WI38 (cell line): ENCODE data around the gene C1orf115.

ENCODE experiments used
- H3K4me3 ChIP-seq: 2 replicates; pipeline ENCODE4 v1.5.1; 2011; ENCODE audit warnings: low read depth, mild to moderate bottlenecking, control low read depth, low read length
- TF ChIP-seq, protein P1 (sequence below): IDR thresholded peaks from 2 replicates; pipeline ENCODE4 v1.5.1; 2012; ENCODE audit warnings: low read depth, mild to moderate bottlenecking, control low read depth, low read length

Gene C1orf115

DNA sequence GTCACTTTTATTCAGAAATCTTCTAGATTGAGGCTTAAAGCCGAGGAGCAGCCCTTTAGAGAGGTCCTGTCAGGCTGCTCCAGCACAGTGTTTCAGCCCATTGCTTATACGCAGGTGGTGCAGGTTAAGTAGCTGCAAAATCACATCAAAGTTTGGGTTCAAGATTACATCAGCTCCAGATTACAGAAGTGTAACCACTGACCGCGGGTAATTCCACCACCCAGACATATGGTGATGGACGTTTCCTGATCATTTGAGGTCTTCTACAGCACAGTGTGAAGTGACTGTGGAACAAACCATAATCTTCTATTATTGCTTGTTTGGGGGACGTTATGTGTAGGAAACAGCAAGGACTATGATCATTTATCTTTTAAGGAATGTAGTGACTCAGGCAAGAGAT is 11.8 kb downstream of the C1orf115 start:
- TF ChIP-seq, protein P1, sequence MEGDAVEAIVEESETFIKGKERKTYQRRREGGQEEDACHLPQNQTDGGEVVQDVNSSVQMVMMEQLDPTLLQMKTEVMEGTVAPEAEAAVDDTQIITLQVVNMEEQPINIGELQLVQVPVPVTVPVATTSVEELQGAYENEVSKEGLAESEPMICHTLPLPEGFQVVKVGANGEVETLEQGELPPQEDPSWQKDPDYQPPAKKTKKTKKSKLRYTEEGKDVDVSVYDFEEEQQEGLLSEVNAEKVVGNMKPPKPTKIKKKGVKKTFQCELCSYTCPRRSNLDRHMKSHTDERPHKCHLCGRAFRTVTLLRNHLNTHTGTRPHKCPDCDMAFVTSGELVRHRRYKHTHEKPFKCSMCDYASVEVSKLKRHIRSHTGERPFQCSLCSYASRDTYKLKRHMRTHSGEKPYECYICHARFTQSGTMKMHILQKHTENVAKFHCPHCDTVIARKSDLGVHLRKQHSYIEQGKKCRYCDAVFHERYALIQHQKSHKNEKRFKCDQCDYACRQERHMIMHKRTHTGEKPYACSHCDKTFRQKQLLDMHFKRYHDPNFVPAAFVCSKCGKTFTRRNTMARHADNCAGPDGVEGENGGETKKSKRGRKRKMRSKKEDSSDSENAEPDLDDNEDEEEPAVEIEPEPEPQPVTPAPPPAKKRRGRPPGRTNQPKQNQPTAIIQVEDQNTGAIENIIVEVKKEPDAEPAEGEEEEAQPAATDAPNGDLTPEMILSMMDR: no peak
- H3K4me3 ChIP-seq: no peak overlapping the region

DNA sequence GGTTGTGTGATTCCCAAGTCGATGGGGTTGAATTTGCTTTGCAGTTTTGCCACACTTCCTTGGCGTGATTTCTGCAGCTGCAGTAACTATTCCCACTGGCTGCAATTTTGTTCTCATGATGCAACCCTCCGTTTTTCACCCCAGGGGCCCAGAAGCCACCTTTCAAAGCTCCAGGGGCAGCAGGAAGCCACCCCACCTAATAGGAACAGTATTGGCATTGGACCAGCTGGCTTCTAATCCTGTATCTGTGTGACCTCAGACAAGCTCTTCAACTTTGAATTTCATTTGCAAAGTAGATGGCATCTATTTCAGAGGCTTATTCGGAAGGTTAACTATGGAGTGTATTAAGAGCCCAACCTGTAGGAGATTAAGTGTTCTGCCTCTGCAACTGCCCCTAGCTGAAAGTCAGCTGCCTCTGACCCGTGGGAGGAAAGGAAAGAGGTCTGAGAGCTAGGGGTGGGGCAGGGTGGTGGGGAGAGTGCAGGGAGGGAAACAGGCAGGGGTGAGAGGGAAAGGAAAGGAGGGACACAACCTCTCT is 12.6 kb downstream of the C1orf115 start:
- H3K4me3 ChIP-seq: no peak overlapping the region
- TF ChIP-seq, protein P1: no peak

DNA sequence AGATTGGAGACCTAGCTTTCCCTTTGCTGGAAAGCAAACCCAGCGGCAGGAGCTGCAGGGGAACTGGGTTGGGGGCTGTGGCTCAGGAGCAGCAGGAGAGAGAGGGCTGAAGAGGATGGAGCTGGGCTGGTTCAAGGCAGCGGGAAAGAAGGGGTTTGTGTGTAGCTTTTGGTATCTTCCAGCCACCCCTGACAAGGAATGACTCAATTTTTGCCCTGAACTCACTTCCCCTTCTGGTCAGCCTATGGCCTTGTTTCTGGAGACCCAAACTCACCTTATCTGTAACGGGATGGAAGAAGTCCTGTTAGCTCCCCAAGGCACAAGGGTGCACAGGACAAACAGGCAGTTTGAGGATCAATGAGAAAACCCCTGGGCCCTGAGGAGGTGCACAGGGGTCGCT is 13.1 kb downstream of the C1orf115 start:
- TF ChIP-seq, protein P1: no peak
- no peak overlapping the region for H3K4me3 ChIP-seq

DNA sequence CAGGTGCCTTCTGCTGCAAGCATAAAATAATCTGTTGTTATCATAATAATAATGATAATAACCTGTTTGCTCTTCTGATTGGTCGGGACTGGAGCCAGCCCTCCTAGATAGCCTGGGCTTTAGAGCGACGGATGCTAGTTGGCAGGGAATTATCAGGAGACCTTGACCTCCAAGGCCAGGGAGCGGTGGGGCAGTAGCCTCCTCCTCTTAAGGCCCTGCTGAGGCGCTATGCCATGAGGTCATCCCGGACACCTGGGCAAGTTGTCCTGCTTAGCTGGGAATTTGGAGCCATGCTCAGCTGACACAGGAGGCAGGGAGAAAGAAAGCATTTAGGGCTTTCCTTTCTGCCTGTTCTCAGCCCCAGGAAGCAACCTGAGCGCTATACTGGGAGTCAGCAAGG is 15.6 kb downstream of the C1orf115 start:
- H3K4me3 ChIP-seq: no peak overlapping the region
- TF ChIP-seq, protein P1: no peak

DNA sequence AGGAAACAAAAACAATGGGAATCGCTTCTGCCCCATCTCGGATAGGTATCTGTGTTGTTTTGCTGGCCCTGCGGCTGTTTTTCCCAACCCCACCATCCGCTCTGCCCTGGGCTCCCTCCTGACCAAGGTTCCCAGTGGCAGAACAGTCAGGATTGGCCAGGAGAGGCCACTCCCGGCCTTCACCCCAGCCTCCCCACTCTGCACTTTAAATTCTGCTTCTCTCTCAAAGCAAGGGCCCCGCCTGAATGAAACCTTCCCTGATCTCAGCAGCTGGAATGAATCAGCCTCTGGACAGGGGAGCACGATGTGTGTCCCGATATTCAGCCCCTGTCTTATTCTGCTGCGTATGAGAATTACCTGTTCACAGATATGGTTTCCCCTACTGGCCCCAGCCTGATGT is 16.3 kb downstream of the C1orf115 start:
- TF ChIP-seq, protein P1: no peak
- H3K4me3 ChIP-seq: no peak overlapping the region

DNA sequence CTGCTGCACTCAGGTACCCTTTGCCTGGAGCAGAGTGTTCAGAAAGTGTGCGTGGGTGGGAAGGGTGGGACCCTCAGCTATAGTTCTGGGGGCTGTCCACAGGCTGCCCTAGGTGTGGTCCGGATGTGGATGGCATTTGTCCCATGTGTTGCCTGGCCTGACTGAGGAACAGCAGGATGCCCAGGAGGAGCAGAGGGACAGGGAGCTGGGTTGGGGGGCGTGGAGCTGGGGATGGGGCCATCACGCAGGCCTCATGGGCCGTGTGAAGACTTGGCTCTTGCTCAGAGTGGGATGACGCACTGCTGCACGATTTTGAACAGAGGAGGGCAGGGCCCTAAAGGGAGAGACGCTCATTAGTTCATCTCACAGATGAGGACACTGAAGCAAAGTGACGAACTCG is 17.0 kb downstream of the C1orf115 start:
- H3K4me3 ChIP-seq: no peak overlapping the region
- TF ChIP-seq, protein P1: no peak

DNA sequence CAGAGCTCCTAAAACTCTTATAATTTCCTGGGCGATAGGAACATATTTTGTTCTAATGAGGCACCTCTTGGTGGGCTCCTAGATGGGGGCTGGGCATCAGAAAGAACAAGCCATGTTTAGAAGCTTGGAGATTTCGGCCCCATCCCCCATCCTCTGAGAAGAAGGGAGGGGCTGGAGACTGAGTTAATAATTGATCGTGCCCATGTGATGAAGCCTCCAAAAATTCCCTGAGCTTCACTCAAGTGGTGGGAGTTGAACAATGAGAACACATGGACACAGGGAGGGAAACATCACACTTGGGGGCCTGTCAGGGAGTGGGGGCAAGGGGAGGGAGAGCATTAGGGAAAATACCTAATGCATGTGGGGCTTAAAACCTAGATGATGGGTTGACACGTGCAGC is 18.1 kb downstream of the C1orf115 start:
- TF ChIP-seq, protein P1: no peak

More for the DNA sequence above, 18.1 kb downstream of the C1orf115 start:
- H3K4me3 ChIP-seq: no peak overlapping the region
